ENCODE data around the gene PAEP.

Gene PAEP

GRCh38 chr9:135579356-135579755 lies 17.8 kb downstream of the PAEP start:
- no peak for DNase-seq (ENCODE audit: low read depth in 2 of 2)

- no peak for DNase-seq (ENCODE audit: low read depth in 2 of 2)
These were observed 18.5 kb downstream of the PAEP start for GRCh38 chr9:135579889-135580660.

- no peak for DNase-seq (ENCODE audit: low read depth in 2 of 2)
These were observed 19.3 kb downstream of the PAEP start for GRCh38 chr9:135580664-135581380.

- no peak for DNase-seq (ENCODE audit: low read depth in 2 of 2)
These were observed 20.3 kb downstream of the PAEP start for GRCh38 chr9:135581636-135582426.

GRCh38 chr9:135582541-135582940 lies 21.0 kb downstream of the PAEP start:
- no peak for DNase-seq (ENCODE audit: low read depth in 2 of 2)

- DNase-seq (ENCODE audit: low read depth in 2 of 2), result no peak
These were observed 21.6 kb downstream of the PAEP start for GRCh38 chr9:135582966-135583687.

GRCh38 chr9:135583688-135584011 lies 22.1 kb downstream of the PAEP start:
- no peak for DNase-seq (ENCODE audit: low read depth in 2 of 2)

GRCh38 chr9:135584371-135584770 lies 22.8 kb downstream of the PAEP start:
- no peak for DNase-seq (ENCODE audit: low read depth in 2 of 2)

GRCh38 chr9:135584934-135585333 lies 23.4 kb downstream of the PAEP start:
- no peak for DNase-seq (ENCODE audit: low read depth in 2 of 2)

- DNase-seq (ENCODE audit: low read depth in 2 of 2), result no peak
These were observed 25.1 kb downstream of the PAEP start for GRCh38 chr9:135586601-135587109.

- DNase-seq (ENCODE audit: low read depth in 2 of 2), result no peak
These were observed 26.1 kb downstream of the PAEP start for GRCh38 chr9:135587658-135588057.

GRCh38 chr9:135588371-135588770 lies 26.8 kb downstream of the PAEP start:
- DNase-seq (ENCODE audit: low read depth in 2 of 2), result no peak

- DNase-seq (ENCODE audit: low read depth in 2 of 2), result no peak
These were observed 27.5 kb downstream of the PAEP start for GRCh38 chr9:135588886-135589595.

GRCh38 chr9:135589596-135590485 lies 28.3 kb downstream of the PAEP start:
- no peak for DNase-seq (ENCODE audit: low read depth in 2 of 2)

GRCh38 chr9:135590486-135591079 lies 29.0 kb downstream of the PAEP start:
- DNase-seq (ENCODE audit: low read depth in 2 of 2), result no peak

- no peak for DNase-seq (ENCODE audit: low read depth in 2 of 2)
These were observed 30.2 kb downstream of the PAEP start for GRCh38 chr9:135591506-135592330.

GRCh38 chr9:135592331-135592590 lies 30.7 kb downstream of the PAEP start:
- no peak for DNase-seq (ENCODE audit: low read depth in 2 of 2)

GRCh38 chr9:135592625-135593024 lies 31.1 kb downstream of the PAEP start:
- DNase-seq (ENCODE audit: low read depth in 2 of 2), result no peak

GRCh38 chr9:135596211-135596610 lies 34.7 kb downstream of the PAEP start:
- no peak for DNase-seq (ENCODE audit: low read depth in 2 of 2)
